Measurements from ENCODE around the gene VAV3.

Gene VAV3

DNA sequence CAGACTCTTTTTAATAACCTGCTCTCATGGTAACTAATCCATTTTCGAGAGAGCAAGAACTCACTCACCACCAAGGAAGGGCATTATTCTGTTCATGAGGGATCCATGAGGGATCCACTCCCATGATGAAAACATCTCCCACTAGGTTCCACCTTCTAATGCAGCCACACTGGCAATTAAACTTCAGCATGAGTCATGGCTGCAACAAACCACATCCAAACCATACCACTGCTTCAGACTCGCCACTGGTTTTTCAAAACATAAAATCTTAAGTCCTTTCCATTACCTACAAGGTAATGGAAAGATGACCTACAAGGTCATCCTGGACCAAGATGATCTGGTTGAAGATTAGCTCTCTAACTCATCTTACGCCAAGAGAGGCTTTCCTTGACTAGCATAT is 405.1 kb downstream of the VAV3 start:
- no peak for TF ChIP-seq CTCF (IDR thresholded peaks at IDR 0.05; ENCODE audit: control extremely low read depth, extremely low read depth, low read depth, missing control alignments)
- POLR2A ChIA-PET = no interaction called here
- no peak for DNase-seq (ENCODE audit: extremely low spot score)
- CTCF ChIA-PET = interaction anchor here (1.0 kb wide), 1 partner anchor 10 kb away, joined by 4 read pairs; no protein-coding TSS in a partner anchor

DNA sequence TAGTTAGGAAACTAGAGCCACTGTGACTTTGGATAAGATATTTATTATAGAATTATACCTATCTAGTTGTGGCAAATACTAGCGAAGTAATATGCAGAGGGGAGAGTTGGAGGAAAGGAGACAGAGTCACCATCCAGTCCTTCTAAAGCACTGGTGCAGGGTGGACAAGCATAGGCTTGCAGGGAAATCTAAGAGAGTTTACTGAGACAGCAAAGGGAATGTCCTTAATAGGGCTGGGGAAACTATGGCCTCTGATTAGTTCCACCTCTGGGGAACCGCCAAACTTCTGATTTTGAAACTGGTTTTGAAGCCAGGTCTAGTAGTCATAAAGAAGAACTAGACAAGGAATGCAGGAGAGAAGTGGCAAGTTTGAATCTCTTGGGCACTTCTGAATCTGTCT is 407.9 kb downstream of the VAV3 start:
- POLR2A ChIA-PET = no interaction called here
- no peak for TF ChIP-seq CTCF (IDR thresholded peaks at IDR 0.05; ENCODE audit: control extremely low read depth, extremely low read depth, low read depth, missing control alignments)
- DNase-seq (ENCODE audit: extremely low spot score) = no peak
- CTCF ChIA-PET = interaction anchor here (1.4 kb wide), 1 partner anchor 28 kb away, joined by 6 read pairs; no protein-coding TSS in a partner anchor

DNA sequence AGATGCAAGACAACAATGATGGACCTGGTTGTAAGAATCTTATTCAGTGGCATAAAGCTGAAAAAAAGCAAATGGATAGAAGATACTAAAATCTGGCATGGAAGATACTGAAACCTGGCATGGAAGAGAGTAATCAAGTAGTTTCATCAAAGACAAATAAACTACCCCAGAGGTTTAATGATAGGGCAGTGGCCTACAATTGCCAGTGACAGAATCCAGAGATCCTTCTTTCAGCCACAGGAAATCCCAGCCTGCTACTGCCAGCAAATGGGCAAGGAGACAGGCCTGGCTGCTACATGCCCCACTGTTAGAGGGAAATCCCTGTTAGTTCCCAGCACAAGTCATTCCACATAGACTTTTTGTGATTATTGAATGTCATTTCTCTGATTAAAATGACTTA is 409.4 kb downstream of the VAV3 start:
- no peak for DNase-seq (ENCODE audit: extremely low spot score)
- ChIA-PET CTCF (interaction anchor here (1.1 to 1.4 kb wide), 3 partner anchors 9 to 26 kb away, joined by 3 to 6 read pairs (median 4); no protein-coding TSS in a partner anchor), POLR2A (no interaction called here)
- TF ChIP-seq CTCF (IDR thresholded peaks at IDR 0.05; ENCODE audit: control extremely low read depth, extremely low read depth, low read depth, missing control alignments) = no peak

DNA sequence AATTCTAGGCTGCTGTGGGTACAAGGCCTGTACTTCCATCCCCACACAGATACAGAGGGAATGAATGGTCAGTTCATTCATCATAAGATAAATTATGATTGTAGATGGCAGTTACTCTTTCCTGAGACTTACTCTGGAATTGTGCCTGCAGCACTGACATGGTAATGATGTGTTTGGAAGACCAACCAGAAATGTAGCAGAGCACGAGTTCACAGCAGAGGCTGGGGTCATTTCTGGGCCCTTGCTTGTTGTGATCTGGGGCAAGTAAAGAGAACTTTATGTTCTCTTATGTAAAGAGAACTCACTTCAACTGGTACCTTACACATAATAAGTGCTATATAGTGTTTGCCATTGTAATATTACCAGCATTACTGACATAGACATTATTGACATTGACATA is 412.2 kb downstream of the VAV3 start:
- CTCF ChIA-PET = no interaction called here
- TF ChIP-seq CTCF (IDR thresholded peaks at IDR 0.05; ENCODE audit: control extremely low read depth, extremely low read depth, low read depth, missing control alignments) = no peak
- DNase-seq (ENCODE audit: extremely low spot score) = no peak
- POLR2A ChIA-PET = no interaction called here

GRCh38 chr1:107551456-107551855 is 413.5 kb downstream of the VAV3 start:
- POLR2A ChIA-PET = no interaction called here
- no peak for DNase-seq (ENCODE audit: extremely low spot score)
- CTCF ChIA-PET = interaction anchor here (0.9 kb wide), 1 partner anchor 12 kb away, joined by 3 read pairs; no protein-coding TSS in a partner anchor
- TF ChIP-seq CTCF (IDR thresholded peaks at IDR 0.05; ENCODE audit: control extremely low read depth, extremely low read depth, low read depth, missing control alignments) = no peak

DNA sequence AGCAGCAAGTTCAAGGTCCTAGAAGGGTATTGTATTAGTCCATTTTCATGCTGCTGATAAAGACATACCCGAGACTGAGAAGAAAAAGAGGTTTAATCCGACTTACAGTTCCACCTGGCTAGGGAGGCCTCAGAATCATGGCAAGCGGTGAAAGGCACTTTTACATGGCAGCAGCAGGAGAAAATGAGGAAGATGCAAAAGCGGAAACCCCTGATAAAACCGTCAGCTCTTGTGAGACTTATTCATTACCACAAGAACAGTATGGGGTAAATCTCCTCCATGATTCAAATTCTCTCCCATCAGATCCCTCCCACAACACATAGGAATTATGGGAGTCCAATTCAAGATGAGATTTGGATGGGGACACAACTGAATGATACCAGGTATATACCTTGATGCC is 414.6 kb downstream of the VAV3 start:
- POLR2A ChIA-PET = no interaction called here
- TF ChIP-seq CTCF (IDR thresholded peaks at IDR 0.05; ENCODE audit: control extremely low read depth, extremely low read depth, low read depth, missing control alignments) = no peak
- CTCF ChIA-PET = no interaction called here
- no peak for DNase-seq (ENCODE audit: extremely low spot score)

Data from GM10248 (cell line).